ENCODE measurements around the gene TTC8.

- TF ChIP-seq CTCF (IDR thresholded peaks at IDR 0.05) (peak in 2 of 3 donors; percentile 59 to 65), EP300 (IDR thresholded peaks at IDR 0.05) (no peak)
Observed at GRCh38 chr14:88792473-88793258, 31.8 kb upstream of the TTC8 start, which contains the start of gene EML5.
